SU-DHL-6 (cell line): ENCODE data around the gene RNF212.

Experiments used
- H2AFZ ChIP-seq: fragments of 200-600 bp; sonication (generic); 2 replicates; pipeline ENCODE4 v1.6.1; 2014; ENCODE audit warnings: low read depth, mild to moderate bottlenecking, moderate library complexity, mixed read lengths, antibody characterized with exemption, low read length; ENCODE audit not compliant: severe bottlenecking
- H3F3A ChIP-seq: fragments of 200-600 bp; shearing (Covaris generic); 2 replicates; pipeline ENCODE4 v1.6.0; 2016; ENCODE audit warnings: antibody characterized with exemption, mild to moderate bottlenecking; ENCODE audit not compliant: insufficient read depth
- H3K27ac ChIP-seq: fragments of 200-600 bp; sonication (generic); 2 replicates; pipeline ENCODE4 v1.5.1; 2016; ENCODE audit warnings: low read depth, mild to moderate bottlenecking, low read length, moderate library complexity, mixed read lengths
- H3K27me3 ChIP-seq: fragments of 200-600 bp; sonication (generic), shearing (Covaris generic); 2 replicates; pipeline ENCODE4 v1.6.0; 2014; ENCODE audit warnings: mild to moderate bottlenecking, low read length
- H3K36me3 ChIP-seq: fragments of 200-600 bp; sonication (generic); 2 replicates; pipeline ENCODE4 v1.6.1; 2014; ENCODE audit warnings: mild to moderate bottlenecking, low read length, mixed read lengths
- H3K4me2 ChIP-seq: fragments of 300-600, 200-600 bp; shearing (Covaris generic), sonication (generic); 2 replicates; pipeline ENCODE4 v1.6.0; 2014; ENCODE audit warnings: low read length, low read depth, mild to moderate bottlenecking; ENCODE audit not compliant: poor library complexity, severe bottlenecking
- H3K4me3 ChIP-seq: fragments of 200-600 bp; sonication (generic); 2 replicates; pipeline ENCODE4 v1.5.1; 2014; ENCODE audit warnings: antibody characterized with exemption, low read length, mild to moderate bottlenecking, mixed read lengths; ENCODE audit not compliant: insufficient read depth, poor library complexity, severe bottlenecking
- H3K79me2 ChIP-seq: fragments of 200-600 bp; sonication (generic); 2 replicates; pipeline ENCODE4 v1.6.1; 2014; ENCODE audit warnings: mild to moderate bottlenecking, low read length, moderate library complexity; ENCODE audit not compliant: insufficient read depth
- H3K9ac ChIP-seq: fragments of 200-600 bp; sonication (generic); 2 replicates; pipeline ENCODE4 v1.7.0; 2014; ENCODE audit warnings: mild to moderate bottlenecking, low read length
- H3K9me2 ChIP-seq: fragments of 200-600 bp; sonication (generic); replicated peaks from 2 replicates; pipeline ENCODE4 v1.6.1; 2014; ENCODE audit warnings: low read length; ENCODE audit not compliant: insufficient read depth
- H3K9me3 ChIP-seq: fragments of 200-600 bp; sonication (generic); 2 replicates; pipeline ENCODE4 v1.6.1; 2014; ENCODE audit warnings: low read length, mixed read lengths; ENCODE audit not compliant: insufficient read depth
- H4K20me1 ChIP-seq: fragments of 200-600 bp; sonication (generic); 2 replicates; pipeline ENCODE4 v1.6.1; 2014; ENCODE audit warnings: low read depth, mild to moderate bottlenecking, antibody characterized with exemption, low read length, moderate library complexity, mixed read lengths
- CTCF ChIP-seq: fragments of 200-600 bp; sonication (generic); IDR thresholded peaks from one replicate; pipeline ENCODE4 v1.5.1; 2017; ENCODE audit warnings: antibody characterized with exemption, mild to moderate bottlenecking, low read length, moderate library complexity; ENCODE audit not compliant: insufficient read depth, poor library complexity, severe bottlenecking
- EZH2phosphoT487 ChIP-seq: fragments of 200-600 bp; sonication (generic), shearing (Covaris generic); conservative IDR thresholded peaks from 2 replicates; pipeline ENCODE4 v1.6.1; 2018; ENCODE audit warnings: mild to moderate bottlenecking, antibody characterized with exemption, low read length, moderate library complexity, mixed read lengths

RNF212 gene

GRCh38 chr4:1030031-1030430 lies 83.3 kb downstream of the RNF212 start:
- H3K27ac ChIP-seq, result no peak overlapping the region
- H3K36me3 ChIP-seq, result no peaks in the 10 kb centered on the region
- H3K4me3 ChIP-seq, result no peak overlapping the region
- H2AFZ ChIP-seq, result no peak overlapping the region
- H3F3A ChIP-seq, result no peaks in the 10 kb centered on the region; the same call in 1 of the 2 replicates
- no peaks in the 10 kb centered on the region for H3K79me2 ChIP-seq
- H3K9me2 ChIP-seq, result no peaks in the 10 kb centered on the region
- no peak overlapping the region for H3K9ac ChIP-seq
- H3K4me2 ChIP-seq, result no peak overlapping the region
- no peaks in the 10 kb centered on the region for H3K27me3 ChIP-seq
- H3K9me3 ChIP-seq, result no peaks in the 10 kb centered on the region
- H4K20me1 ChIP-seq, result no peaks in the 10 kb centered on the region
- TF ChIP-seq CTCF (no peak), EZH2phosphoT487 (no peak)

DNA sequence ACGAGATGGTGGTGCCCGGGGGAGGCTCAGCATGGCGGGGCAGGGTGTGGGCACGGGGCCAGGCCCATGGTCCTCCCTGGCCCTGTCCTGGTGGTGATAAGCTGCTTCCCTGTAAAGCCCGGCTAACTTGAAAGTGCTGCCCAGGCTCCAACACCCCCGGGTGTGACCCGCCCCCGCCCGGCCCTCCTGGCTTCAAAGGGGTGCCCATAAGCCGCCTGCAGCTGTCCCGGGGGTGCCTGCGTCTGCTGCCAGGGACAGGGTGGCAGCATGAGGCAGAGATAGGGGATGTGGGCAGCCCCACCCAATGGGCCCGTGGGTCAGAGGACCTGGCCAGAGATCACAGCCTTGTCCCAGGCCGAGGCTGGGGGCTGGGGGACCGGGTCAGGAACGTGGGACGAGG lies 83.8 kb downstream of the RNF212 start:
- Histone ChIP-seq H3K4me3 (no peak overlapping the region), H3K27me3 (no peaks in the 10 kb centered on the region), H3K79me2 (no peaks in the 10 kb centered on the region), H4K20me1 (no peaks in the 10 kb centered on the region), H3K9me2 (no peaks in the 10 kb centered on the region), H3K36me3 (no peaks in the 10 kb centered on the region), H3K9me3 (no peaks in the 10 kb centered on the region), H3K27ac (no peak overlapping the region), H3F3A (no peaks in the 10 kb centered on the region; the same call in 1 of the 2 replicates), H2AFZ (no peak overlapping the region), H3K4me2 (no peak overlapping the region), H3K9ac (no peak overlapping the region)
- TF ChIP-seq CTCF, result no peak
- TF ChIP-seq EZH2phosphoT487, result no peak

DNA sequence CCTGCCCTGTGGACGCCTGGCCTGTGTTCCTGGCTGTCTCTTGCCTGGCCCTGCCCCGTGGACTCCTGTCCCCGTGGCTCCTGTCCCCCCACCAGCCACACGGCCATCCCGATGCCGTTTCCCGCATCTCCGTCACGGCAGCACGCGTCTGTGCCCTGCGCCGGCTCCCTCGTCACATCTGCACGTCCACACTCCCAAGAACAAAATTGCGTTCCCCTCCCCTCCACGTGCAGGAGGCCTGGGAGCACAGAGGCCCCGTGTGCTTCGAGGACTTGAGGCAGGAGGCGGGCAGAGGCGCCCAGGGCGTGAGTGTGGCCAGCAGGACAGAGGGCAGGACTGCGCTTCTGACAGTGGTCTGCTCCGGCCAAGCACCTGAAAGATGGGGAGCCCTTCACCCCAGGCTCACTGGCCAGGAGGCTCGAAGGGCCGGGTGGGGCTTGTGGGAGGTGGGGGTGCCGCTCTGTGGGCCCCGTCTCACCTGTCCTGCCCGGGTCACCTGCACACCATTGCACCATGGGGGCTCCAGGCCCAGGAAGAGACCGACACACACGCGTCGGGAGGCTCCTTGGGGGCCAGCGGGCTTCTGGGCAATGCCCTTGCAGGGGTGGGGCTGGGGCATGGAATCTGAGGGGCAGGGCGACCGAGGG lies 84.7 kb downstream of the RNF212 start:
- no peak overlapping the region for H3K4me3 ChIP-seq
- H3K9ac ChIP-seq, result no peak overlapping the region
- H3K9me2 ChIP-seq, result no peaks in the 10 kb centered on the region
- no peaks in the 10 kb centered on the region for H3K36me3 ChIP-seq
- TF ChIP-seq EZH2phosphoT487 (no peak), CTCF (no peak)
- H3K27ac ChIP-seq, result no peak overlapping the region
- no peak overlapping the region for H3K4me2 ChIP-seq
- H3K27me3 ChIP-seq, result no peaks in the 10 kb centered on the region
- H2AFZ ChIP-seq, result no peak overlapping the region
- H3K79me2 ChIP-seq, result no peaks in the 10 kb centered on the region
- no peaks in the 10 kb centered on the region for H3K9me3 ChIP-seq
- no peaks in the 10 kb centered on the region; the same call in 1 of the 2 replicates for H3F3A ChIP-seq
- H4K20me1 ChIP-seq, result no peaks in the 10 kb centered on the region
